SK-N-MC (cell line): ENCODE data around the gene GATAD2A.

ENCODE experiments used
- EZH2 ChIP-seq: fragments of 200-600 bp; sonication (generic); IDR thresholded peaks from one replicate; pipeline ENCODE4 v1.6.1; 2017; ENCODE audit warnings: antibody characterized with exemption
- FOXP2 ChIP-seq: optimal IDR thresholded peaks from 2 replicates; pipeline ENCODE3; 2011; ENCODE audit warnings: mild to moderate bottlenecking, moderate library complexity; ENCODE audit not compliant: insufficient read depth; ENCODE audit errors: extremely low read length, control extremely low read depth
- POLR2AphosphoS5 ChIP-seq: IDR thresholded peaks from 2 replicates; pipeline ENCODE4 v1.6.1; 2012; ENCODE audit warnings: mild to moderate bottlenecking, low read depth, low read length, borderline replicate concordance

- TF ChIP-seq POLR2AphosphoS5 (no peak), EZH2 (no peak), FOXP2 (no peak)
Observed at GRCh38 chr19:19458110-19458816, 52.8 kb downstream of the GATAD2A start.
